Neural crest cell (in vitro differentiated cells): ENCODE measurements around the gene GALNT15. TPM values are rescaled to one million over a fixed set of nuclear protein-coding genes. Genes with fewer than 3 reads are reported as not detected.

ENCODE experiments used
- DNase-seq: peaks from one replicate; pipeline ENCODE4 v3.0.0; 2021; ENCODE audit warnings: low read depth, mixed read lengths, low spot score
- H3K27ac Mint-ChIP-seq: one replicate; pipeline ENCODE4 v1.8.0; 2021; ENCODE audit warnings: mild to moderate bottlenecking, mixed read lengths; ENCODE audit not compliant: unreplicated experiment
- H3K27me3 Mint-ChIP-seq: 2 replicates; pipeline ENCODE4 v1.8.0; 2021; ENCODE audit warnings: low read depth, mild to moderate bottlenecking, mixed read lengths
- H3K36me3 Mint-ChIP-seq: 2 replicates; pipeline ENCODE4 v1.8.0; 2021; ENCODE audit warnings: low read depth, mild to moderate bottlenecking, mixed read lengths
- H3K4me1 Mint-ChIP-seq: 2 replicates; pipeline ENCODE4 v1.8.0; 2021; ENCODE audit warnings: mixed read lengths
- H3K4me3 Mint-ChIP-seq: one replicate; pipeline ENCODE4 v1.8.0; 2021; ENCODE audit warnings: mild to moderate bottlenecking, mixed read lengths
- H3K9me3 Mint-ChIP-seq: 2 replicates; pipeline ENCODE4 v1.8.0; 2021; ENCODE audit warnings: mixed read lengths
- CTCF ChIP-seq: fragments of 200-600 bp; sonication (generic); conservative IDR thresholded peaks from 2 replicates; pipeline ENCODE4 v1.5.0; 2021; ENCODE audit warnings: antibody characterized with exemption, mild to moderate bottlenecking
- total RNA-seq: library from RNA; stranded (reverse); gene quantifications from 2 replicates; pipeline ENCODE4 v1.2.1, GENCODE V29; 2021

The GALNT15 gene
- total RNA-seq, 1 donor from 2014 or later: not detected

- no peaks in the 10 kb centered on the region for H3K36me3 Mint-ChIP-seq
- H3K27ac Mint-ChIP-seq: peak overlapping the region; percentile 100
- no peak for DNase-seq
- TF ChIP-seq CTCF: no peak
- no peaks in the 10 kb centered on the region for H3K27me3 Mint-ChIP-seq
- no peaks in the 10 kb centered on the region for H3K9me3 Mint-ChIP-seq
- peak overlapping the region; percentile 99 for H3K4me3 Mint-ChIP-seq
- peaks cover 24% of the 10 kb centered on the region for H3K4me1 Mint-ChIP-seq
Measured at GRCh38 chr3:16264174-16264707, 89.8 kb downstream of the GALNT15 start.

- peak; percentile 96 for DNase-seq
- peak within 1 kb of the TSS; percentile 99 for H3K4me3 Mint-ChIP-seq
- no peaks in the 10 kb centered on the region for H3K27me3 Mint-ChIP-seq
- no peaks in the 10 kb centered on the region for H3K9me3 Mint-ChIP-seq
- no peaks in the 10 kb centered on the region for H3K36me3 Mint-ChIP-seq
- H3K4me1 Mint-ChIP-seq: peaks cover 24% of the 10 kb centered on the region
- peak within 1 kb of the TSS; percentile 100 for H3K27ac Mint-ChIP-seq
- no peak for TF ChIP-seq CTCF
Measured at GRCh38 chr3:16264708-16265454, 90.4 kb downstream of the GALNT15 start, which contains the start of the genes DPH3 and OXNAD1. Gene DPH3, minus strand, starts transcription at chr3:16264943. Its CDS starts 67 bp downstream, at chr3:16264876. Gene OXNAD1, plus strand, starts transcription at chr3:16265212. Its CDS starts 5,741 bp downstream, at chr3:16270953.

GRCh38 chr3:16265455-16265786 is 90.9 kb downstream of the GALNT15 start:
- Mint-ChIP-seq H3K4me3 (peak overlapping the region; percentile 99), H3K27me3 (no peaks in the 10 kb centered on the region), H3K9me3 (no peaks in the 10 kb centered on the region)

DNA sequence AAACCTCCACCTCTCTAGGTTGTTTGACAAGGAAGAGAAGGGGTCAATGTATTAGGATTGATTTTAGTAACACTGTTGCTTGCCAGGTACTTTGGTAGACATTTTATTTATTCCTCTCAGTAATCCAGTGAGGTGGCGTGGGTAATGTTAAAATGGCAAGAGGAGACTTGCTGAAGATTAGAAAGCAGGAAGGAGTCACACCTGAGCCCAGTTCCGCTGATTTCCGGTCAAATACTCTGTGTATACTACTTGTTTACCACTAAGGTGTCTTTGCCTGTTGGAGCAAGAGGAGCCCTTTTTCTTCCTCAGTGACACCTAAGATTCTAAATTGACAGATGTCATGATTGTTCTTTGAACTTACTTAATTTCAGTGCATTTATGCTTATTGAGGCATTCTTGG is 92.2 kb downstream of the GALNT15 start:
- TF ChIP-seq CTCF: no peak
- no peak overlapping the region for H3K27ac Mint-ChIP-seq
- peak overlapping the region; percentile 80 for H3K4me3 Mint-ChIP-seq
- no peaks in the 10 kb centered on the region for H3K9me3 Mint-ChIP-seq
- no peaks in the 10 kb centered on the region for H3K36me3 Mint-ChIP-seq
- no peaks in the 10 kb centered on the region for H3K27me3 Mint-ChIP-seq
- DNase-seq: no peak
- peaks cover 24% of the 10 kb centered on the region for H3K4me1 Mint-ChIP-seq

More at GRCh38 chr3:16265455-16265786, 90.9 kb downstream of the GALNT15 start:
- TF ChIP-seq CTCF: no peak
- H3K27ac Mint-ChIP-seq: peak overlapping the region; percentile 98
- H3K36me3 Mint-ChIP-seq: no peaks in the 10 kb centered on the region
- no peak for DNase-seq
- peaks cover 24% of the 10 kb centered on the region for H3K4me1 Mint-ChIP-seq

DNA sequence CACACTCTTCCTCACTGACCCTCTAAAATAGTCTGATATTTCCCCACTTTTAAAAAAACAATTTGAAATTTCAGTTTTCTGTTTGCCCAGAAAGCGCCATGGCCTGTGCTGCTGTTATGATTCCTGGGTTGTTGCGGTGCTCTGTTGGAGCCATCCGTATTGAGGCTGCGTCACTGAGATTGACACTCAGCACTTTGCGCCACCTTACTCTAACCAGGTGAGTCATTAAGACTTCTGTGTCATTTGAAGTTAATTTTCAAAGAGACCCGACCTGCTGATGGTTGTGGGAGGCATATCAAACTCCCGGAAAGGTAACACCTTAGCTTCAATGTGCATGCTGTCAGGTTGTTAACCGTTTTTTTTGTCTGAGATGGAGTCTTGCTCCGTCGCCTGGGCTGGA is 96.4 kb downstream of the GALNT15 start:
- TF ChIP-seq CTCF: no peak
- Mint-ChIP-seq H3K9me3 (no peaks in the 10 kb centered on the region), H3K27ac (no peak overlapping the region), H3K4me1 (peaks cover 13% of the 10 kb centered on the region), H3K27me3 (no peaks in the 10 kb centered on the region), H3K4me3 (no peak overlapping the region), H3K36me3 (no peaks in the 10 kb centered on the region)
- no peak for DNase-seq
